Colonic mucosa (tissue), 4 donors: Measurements from ENCODE around the gene DCUN1D1. TPM values are rescaled to one million over a fixed set of nuclear protein-coding genes. Genes with fewer than 3 reads are reported as not detected.

Experiments used
- DNase-seq: peaks from one replicate; pipeline ENCODE4 v3.0.0-alpha.2; 2020
- H3K27ac ChIP-seq: fragments of 200-600 bp; one replicate; pipeline ENCODE4 v1.8.0; 2021
- H3K27me3 ChIP-seq: fragments of 200-600 bp; one replicate; pipeline ENCODE4 v1.8.0; 2021
- H3K36me3 ChIP-seq: fragments of 200-600 bp; one replicate; pipeline ENCODE4 v1.8.0; 2021
- H3K4me1 ChIP-seq: fragments of 200-600 bp; one replicate; pipeline ENCODE4 v1.8.0; 2021; ENCODE audit warnings: mild to moderate bottlenecking
- H3K4me3 ChIP-seq: fragments of 200-600 bp; one replicate; pipeline ENCODE4 v1.8.0; 2021
- H3K9ac ChIP-seq, 2 donors: one replicate each; pipeline ENCODE4 v1.7.0; 2013; ENCODE audit warnings: control low read depth in 2 of 2, low read depth in 2 of 2, low read length in 2 of 2
- H3K9me3 ChIP-seq: fragments of 200-600 bp; one replicate; pipeline ENCODE4 v1.8.0; 2021
- CTCF ChIP-seq: fragments of 200-600 bp; IDR thresholded peaks from one replicate; pipeline ENCODE4 v1.8.0; 2022; ENCODE audit warnings: antibody characterized with exemption, mild to moderate bottlenecking
- intact Hi-C: fragments of 100-400 bp; cut with DNase I; formaldehyde crosslinking; loops from one replicate; pipeline ENCODE4 v1.14.1; 2022
- total RNA-seq, 2 donors: library from RNA; stranded (reverse); fragmentation: NEBNext Ultra II Directional in 1 of 2; extraction: Animal tissue kit (Norgen Biotek cat#: 25700) in 1 of 2; gene quantifications; one replicate each; pipeline ENCODE4 v1.2.1, GENCODE V29; 2021
- donor health status: healthy.
- donor health status: DM: no; HTN: no; CAD: no.
- donor health status: DM: no; HTN: no; CAD: no.

DCUN1D1 gene
- total RNA-seq, 2 donors from 2014 or later, result 38.9 to 56.6 TPM

- intact Hi-C loops, result no loop called here
- Histone ChIP-seq H3K4me3 (no peak overlapping the region), H3K9ac (no peak overlapping the region), H3K4me1 (no peaks in the 10 kb centered on the region), H3K27me3 (no peaks in the 10 kb centered on the region), H3K36me3 (no peaks in the 10 kb centered on the region), H3K9me3 (no peaks in the 10 kb centered on the region), H3K27ac (no peak overlapping the region)
- TF ChIP-seq CTCF, result no peak
- no peak for DNase-seq
Measured at GRCh38 chr3:183015185-183015584, 34.8 kb upstream of the DCUN1D1 start.

GRCh38 chr3:183013856-183014255 lies 33.5 kb upstream of the DCUN1D1 start:
- no peak for TF ChIP-seq CTCF
- no peak for DNase-seq
- no peaks in the 10 kb centered on the region for H3K36me3 ChIP-seq
- H3K27ac ChIP-seq, result no peak overlapping the region
- H3K27me3 ChIP-seq, result no peaks in the 10 kb centered on the region
- intact Hi-C loops, result no loop called here
- no peaks in the 10 kb centered on the region for H3K4me1 ChIP-seq
- H3K9me3 ChIP-seq, result no peaks in the 10 kb centered on the region
- H3K4me3 ChIP-seq, result no peak overlapping the region
- no peak overlapping the region for H3K9ac ChIP-seq

- no peak for DNase-seq
- no peaks in the 10 kb centered on the region for H3K36me3 ChIP-seq
- no peak overlapping the region for H3K4me3 ChIP-seq
- no peak for TF ChIP-seq CTCF
- no peaks in the 10 kb centered on the region for H3K4me1 ChIP-seq
- intact Hi-C loops, result no loop called here
- H3K27ac ChIP-seq, result no peak overlapping the region
- no peak overlapping the region for H3K9ac ChIP-seq
- no peaks in the 10 kb centered on the region for H3K27me3 ChIP-seq
- no peaks in the 10 kb centered on the region for H3K9me3 ChIP-seq
Measured at GRCh38 chr3:183013074-183013473, 32.7 kb upstream of the DCUN1D1 start.

- no peak for DNase-seq
- TF ChIP-seq CTCF, result no peak
- no peak overlapping the region for H3K9ac ChIP-seq
- no peaks in the 10 kb centered on the region for H3K4me1 ChIP-seq
- no peak overlapping the region for H3K4me3 ChIP-seq
- H3K27me3 ChIP-seq, result no peaks in the 10 kb centered on the region
- no peak overlapping the region for H3K27ac ChIP-seq
- no peaks in the 10 kb centered on the region for H3K9me3 ChIP-seq
- no peaks in the 10 kb centered on the region for H3K36me3 ChIP-seq
- intact Hi-C loops, result no loop called here
Measured at GRCh38 chr3:183008800-183009199, 28.5 kb upstream of the DCUN1D1 start.

GRCh38 chr3:183008303-183008702 lies 28.0 kb upstream of the DCUN1D1 start:
- H3K9ac ChIP-seq, result no peak overlapping the region
- no peak for TF ChIP-seq CTCF
- intact Hi-C loops, result no loop called here

More at GRCh38 chr3:183008303-183008702, 28.0 kb upstream of the DCUN1D1 start:
- Histone ChIP-seq H3K4me3 (no peak overlapping the region), H3K4me1 (no peaks in the 10 kb centered on the region), H3K9me3 (no peaks in the 10 kb centered on the region), H3K36me3 (no peaks in the 10 kb centered on the region), H3K27ac (no peak overlapping the region), H3K27me3 (no peaks in the 10 kb centered on the region)
- no peak for DNase-seq
